ENCODE measurements around the gene SSUH2.

GRCh38 chr3:8593021-8593827, 51.4 kb downstream of the SSUH2 start:
- TF ChIP-seq POLR2A (IDR thresholded peaks at IDR 0.05), result no peak
- no peak for TF ChIP-seq CTCF (IDR thresholded peaks at IDR 0.05 in 4 of 5, conservative IDR thresholded peaks at IDR 0.05 in 1 of 5)

Measured in gastrocnemius medialis (tissue), 4 donors.